ENCODE data around the gene OR4D9. TPM values are rescaled to one million over a fixed set of nuclear protein-coding genes. Genes with fewer than 3 reads are reported as not detected.

Gene OR4D9
- total RNA-seq, 1 experiment from 2014 or later: not detected

- no peak overlapping the region for H3K9ac ChIP-seq (ENCODE audit: extremely low read depth, insufficient read length, low read length)
- H4K20me1 ChIP-seq (ENCODE audit: control insufficient read depth, insufficient read depth, insufficient read length): no peaks in the 10 kb centered on the region
- no peak overlapping the region for H3K56ac ChIP-seq (ENCODE audit: insufficient read length, low read depth, low read length)
- H2BK12ac ChIP-seq (ENCODE audit: insufficient read length, low read depth, low read length): no peak overlapping the region
- no peaks in the 10 kb centered on the region for H3K9me3 ChIP-seq (ENCODE audit: control insufficient read depth, low read depth, low read length)
- H3K4ac ChIP-seq (ENCODE audit: low read depth, low read length): no peak overlapping the region
- no peak overlapping the region for H3K18ac ChIP-seq (ENCODE audit: insufficient read length, low read depth, low read length)
- H2BK120ac ChIP-seq (ENCODE audit: low read depth, low read length, poor library complexity, severe bottlenecking): no peak overlapping the region
- H3T11ph ChIP-seq (ENCODE audit: low read length): no peak overlapping the region
- H2AFZ ChIP-seq (ENCODE audit: low read length): no peak overlapping the region
- no peak for DNase-seq
- H2AK5ac ChIP-seq (ENCODE audit: insufficient read length, low read length): no peak overlapping the region
- H2BK15ac ChIP-seq (ENCODE audit: low read depth, low read length): no peak overlapping the region
- H3K36me3 Mint-ChIP-seq (ENCODE audit: insufficient read depth in 1 of 3, low read depth in 3 of 3): no peaks in the 10 kb centered on the region
- H3K27ac Mint-ChIP-seq: no peak overlapping the region
- no peaks in the 10 kb centered on the region for H3K4me1 Mint-ChIP-seq
- no peak overlapping the region for H3K14ac ChIP-seq (ENCODE audit: insufficient read depth, low read length)
- no peak overlapping the region for H2BK5ac ChIP-seq (ENCODE audit: insufficient read length, low read length)
- no peaks in the 10 kb centered on the region for H3K27me3 ChIP-seq (ENCODE audit: insufficient read depth, low read length)
- H3K23me2 ChIP-seq (ENCODE audit: insufficient read length, low read depth, low read length, poor library complexity, severe bottlenecking): no peaks in the 10 kb centered on the region
- H3K79me2 ChIP-seq (ENCODE audit: insufficient read depth, low read length): no peaks in the 10 kb centered on the region
- no peak overlapping the region for H4K8ac ChIP-seq (replicated peaks; ENCODE audit: insufficient read length, low read depth, low read length)
- H3K9me3 Mint-ChIP-seq: no peaks in the 10 kb centered on the region
- no peak overlapping the region for H4K5ac ChIP-seq (ENCODE audit: insufficient read length, low read depth, low read length)
- no peak overlapping the region for H3K27ac ChIP-seq (ENCODE audit: insufficient read length, low read depth, low read length)
- H3K23ac ChIP-seq (ENCODE audit: insufficient read length, low read depth, low read length): no peak overlapping the region
- no peaks in the 10 kb centered on the region for H3K4me1 ChIP-seq (ENCODE audit: insufficient read depth, low read length)
- H3K4me2 ChIP-seq (ENCODE audit: insufficient read depth, insufficient read length, low read length): no peak overlapping the region
- no peak for TF ChIP-seq CTCF (conservative IDR thresholded peaks at IDR 0.05)
- H3K79me1 ChIP-seq (ENCODE audit: insufficient read depth, low read depth, low read length, poor library complexity, severe bottlenecking): no peaks in the 10 kb centered on the region
- no peak overlapping the region for H3K4me3 Mint-ChIP-seq
- H3K27me3 Mint-ChIP-seq (ENCODE audit: low read depth): peaks cover 2% of the 10 kb centered on the region; the same call in 1 of the 2 replicates
- no peak overlapping the region for H4K91ac ChIP-seq (ENCODE audit: insufficient read length, low read depth, low read length)
- no peak overlapping the region for H2BK20ac ChIP-seq (ENCODE audit: low read depth, low read length, poor library complexity, severe bottlenecking)
Measured at GRCh38 chr11:59479906-59480305, 31.4 kb upstream of the OR4D9 start.

Data from H9 (cell line).